WI38 (cell line): ENCODE data around the gene CAMK4.

Source experiments
- H3K4me3 ChIP-seq: 2 replicates; pipeline ENCODE4 v1.5.1; 2011; ENCODE audit warnings: low read depth, mild to moderate bottlenecking, control low read depth, low read length
- TF ChIP-seq, protein P1 (sequence below): IDR thresholded peaks from 2 replicates; pipeline ENCODE4 v1.5.1; 2012; ENCODE audit warnings: low read depth, mild to moderate bottlenecking, control low read depth, low read length

The CAMK4 gene

GRCh38 chr5:111229221-111229835 is 5.1 kb downstream of the CAMK4 start:
- H3K4me3 ChIP-seq: no peak overlapping the region
- TF ChIP-seq, protein P1, sequence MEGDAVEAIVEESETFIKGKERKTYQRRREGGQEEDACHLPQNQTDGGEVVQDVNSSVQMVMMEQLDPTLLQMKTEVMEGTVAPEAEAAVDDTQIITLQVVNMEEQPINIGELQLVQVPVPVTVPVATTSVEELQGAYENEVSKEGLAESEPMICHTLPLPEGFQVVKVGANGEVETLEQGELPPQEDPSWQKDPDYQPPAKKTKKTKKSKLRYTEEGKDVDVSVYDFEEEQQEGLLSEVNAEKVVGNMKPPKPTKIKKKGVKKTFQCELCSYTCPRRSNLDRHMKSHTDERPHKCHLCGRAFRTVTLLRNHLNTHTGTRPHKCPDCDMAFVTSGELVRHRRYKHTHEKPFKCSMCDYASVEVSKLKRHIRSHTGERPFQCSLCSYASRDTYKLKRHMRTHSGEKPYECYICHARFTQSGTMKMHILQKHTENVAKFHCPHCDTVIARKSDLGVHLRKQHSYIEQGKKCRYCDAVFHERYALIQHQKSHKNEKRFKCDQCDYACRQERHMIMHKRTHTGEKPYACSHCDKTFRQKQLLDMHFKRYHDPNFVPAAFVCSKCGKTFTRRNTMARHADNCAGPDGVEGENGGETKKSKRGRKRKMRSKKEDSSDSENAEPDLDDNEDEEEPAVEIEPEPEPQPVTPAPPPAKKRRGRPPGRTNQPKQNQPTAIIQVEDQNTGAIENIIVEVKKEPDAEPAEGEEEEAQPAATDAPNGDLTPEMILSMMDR: no peak

DNA sequence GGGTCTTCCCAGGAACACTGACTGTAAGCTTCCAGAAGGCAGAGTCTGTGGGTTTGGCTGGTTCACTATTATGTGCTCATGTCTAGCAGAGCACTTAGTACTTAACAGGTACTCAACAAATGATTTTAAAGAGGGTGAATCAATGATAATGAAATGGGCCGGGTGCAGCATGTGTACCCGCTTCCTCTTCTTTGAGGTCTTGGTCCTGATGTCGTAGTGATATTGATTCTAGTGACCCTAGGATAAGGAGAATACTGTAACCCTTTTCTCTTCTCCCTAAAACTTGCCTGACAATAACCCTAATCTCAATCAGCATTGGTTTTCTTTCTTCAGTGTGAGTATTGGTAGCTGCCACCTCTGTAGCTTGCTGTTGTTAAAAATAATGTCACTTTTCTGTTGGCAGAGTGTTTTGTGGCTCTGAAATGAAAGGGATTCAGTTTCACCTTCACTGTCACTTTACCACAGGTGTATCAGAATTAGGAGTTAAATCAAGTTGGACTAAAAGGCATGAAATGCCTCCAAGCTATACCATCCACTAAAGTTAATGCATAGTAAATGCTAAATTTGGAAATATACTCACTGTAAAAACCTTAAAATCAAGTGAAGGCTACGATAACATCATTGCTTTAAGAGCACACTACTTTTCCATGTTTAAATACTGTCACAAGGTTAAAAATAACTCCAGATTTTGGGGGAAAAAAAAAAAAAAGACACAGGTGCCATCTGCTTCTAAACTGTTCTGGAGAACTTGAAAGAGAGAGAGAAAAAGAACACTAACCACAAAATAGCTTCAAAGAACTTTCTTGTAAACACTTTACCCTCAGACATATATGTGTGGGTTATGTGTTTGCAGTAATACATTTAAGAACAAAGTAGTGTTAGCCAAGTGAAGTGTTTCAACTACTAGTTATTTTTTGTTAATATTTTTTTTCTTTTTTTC is 6.0 kb downstream of the CAMK4 start:
- TF ChIP-seq, protein P1: no peak
- no peak overlapping the region for H3K4me3 ChIP-seq

GRCh38 chr5:111231119-111231518 is 6.9 kb downstream of the CAMK4 start:
- TF ChIP-seq, protein P1: no peak
- H3K4me3 ChIP-seq: no peak overlapping the region

DNA sequence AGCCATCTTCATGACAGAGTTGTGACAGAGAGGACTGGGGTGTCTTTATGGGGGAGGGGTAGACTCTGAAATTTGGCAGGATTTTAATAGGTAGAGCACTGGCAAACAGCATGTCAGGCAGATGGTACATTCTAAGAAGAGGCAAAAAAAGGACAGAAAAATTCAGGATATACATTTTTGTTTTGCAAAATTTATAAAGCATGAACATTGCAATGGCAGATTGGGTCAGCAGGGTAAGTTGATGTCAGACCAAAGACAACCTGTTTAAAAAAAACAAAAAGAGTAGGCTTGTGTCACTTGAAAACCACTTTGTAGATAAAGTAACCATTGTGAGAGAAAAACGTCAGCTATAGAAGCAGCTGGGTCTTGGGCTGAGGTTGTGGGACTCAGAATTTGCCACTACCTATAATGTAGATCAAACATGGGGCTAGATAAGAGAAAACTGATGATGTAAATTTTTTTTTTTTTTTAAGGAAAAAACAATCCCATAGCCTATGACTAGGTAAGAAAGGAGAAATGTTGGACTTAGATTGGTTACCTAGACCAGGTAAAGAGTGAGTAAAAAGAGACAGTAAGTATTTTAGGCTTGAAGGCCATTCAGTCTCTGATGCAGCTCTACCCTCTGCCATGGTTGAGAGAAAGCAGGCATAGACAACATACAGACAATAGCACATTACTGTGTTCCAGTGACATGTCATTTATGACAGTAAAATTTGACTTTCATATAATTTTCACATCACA is 8.3 kb downstream of the CAMK4 start:
- TF ChIP-seq, protein P1: no peak
- no peak overlapping the region for H3K4me3 ChIP-seq

DNA sequence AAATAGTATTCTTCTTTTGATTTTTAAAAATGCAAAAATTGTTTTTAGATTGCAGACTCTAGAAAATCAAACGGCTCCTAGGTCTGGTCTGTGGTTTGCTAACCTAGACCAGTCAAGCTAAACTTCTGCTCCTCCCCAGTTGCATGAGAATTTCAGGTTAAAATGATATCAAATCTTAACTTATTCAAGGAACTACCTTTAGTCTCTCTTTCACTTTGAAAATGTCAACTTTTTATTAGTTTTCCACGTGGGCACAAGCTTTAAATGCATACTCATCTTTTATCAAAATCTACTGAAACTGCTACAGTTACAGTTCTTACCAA is 8.8 kb downstream of the CAMK4 start:
- TF ChIP-seq, protein P1: no peak
- H3K4me3 ChIP-seq: no peak overlapping the region

DNA sequence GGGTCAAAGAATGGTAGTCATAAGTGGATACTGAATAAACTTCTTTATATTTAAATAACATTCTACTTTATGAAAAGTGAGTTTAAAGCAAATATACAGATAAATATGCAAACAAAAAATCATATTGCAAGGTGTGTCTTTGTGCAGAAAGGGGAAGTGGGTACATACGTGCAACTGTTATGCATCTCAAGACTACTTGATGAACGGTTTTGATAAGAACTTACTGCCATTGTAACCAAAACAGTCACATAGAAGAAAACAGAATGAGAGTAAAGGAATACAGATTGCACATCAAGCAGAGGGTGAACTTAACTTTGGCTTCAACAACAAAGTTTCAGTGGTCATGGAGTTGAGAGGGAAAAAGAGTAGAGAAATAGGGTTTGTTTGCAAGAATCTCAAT is 9.9 kb downstream of the CAMK4 start:
- TF ChIP-seq, protein P1: no peak

More for the DNA sequence above, 9.9 kb downstream of the CAMK4 start:
- H3K4me3 ChIP-seq: no peak overlapping the region
